HG03025 (cell line): Measurements from ENCODE around the gene DHX58.

Source experiments
- ATAC-seq: cut with Tn5 transposase; IDR thresholded peaks from one replicate; pipeline ENCODE4 v1.9.1; 2021; ENCODE audit warnings: mild to moderate bottlenecking, moderate library complexity; ENCODE audit not compliant: unreplicated experiment, low FRiP score

Gene DHX58

DNA sequence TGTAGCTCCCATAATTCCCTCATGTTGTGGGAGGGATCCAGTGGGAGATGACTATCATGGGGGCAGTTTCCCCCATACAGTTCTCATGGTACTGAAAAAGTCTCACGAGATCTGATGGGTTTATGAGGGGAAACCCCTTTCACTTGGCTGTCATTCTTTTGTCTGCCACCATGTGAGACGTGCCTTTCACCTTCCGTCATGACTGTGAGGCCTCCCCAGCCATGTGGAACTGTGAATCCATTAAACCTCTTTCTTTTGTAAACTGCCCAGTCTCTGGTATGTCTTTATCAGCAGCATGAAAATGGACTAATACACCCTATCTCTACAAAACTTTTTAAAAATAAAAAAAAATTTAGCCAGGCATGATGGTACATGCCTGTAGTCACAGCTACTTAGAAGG is 55.9 kb downstream of the DHX58 start:
- ATAC-seq: no peak

DNA sequence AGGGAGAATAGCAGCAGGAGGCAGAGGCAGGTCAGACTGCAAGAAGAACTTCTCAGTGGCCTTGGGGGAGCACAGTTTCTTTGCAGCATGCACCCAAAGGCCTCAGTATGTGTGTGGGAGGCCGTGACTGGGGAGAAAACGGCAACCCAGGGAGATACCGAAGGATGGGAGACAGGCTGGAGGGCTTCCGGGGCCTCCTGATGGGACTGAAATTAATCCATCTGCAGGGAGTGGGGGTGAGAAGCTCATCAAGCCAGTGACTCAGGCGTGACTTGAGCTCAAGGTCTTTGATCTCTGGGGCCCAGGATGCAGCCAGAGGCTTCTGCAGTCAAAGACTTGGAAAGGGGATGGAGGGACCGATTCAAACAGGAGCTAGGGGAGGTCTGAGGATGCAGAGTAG is 57.0 kb downstream of the DHX58 start:
- no peak for ATAC-seq

DNA sequence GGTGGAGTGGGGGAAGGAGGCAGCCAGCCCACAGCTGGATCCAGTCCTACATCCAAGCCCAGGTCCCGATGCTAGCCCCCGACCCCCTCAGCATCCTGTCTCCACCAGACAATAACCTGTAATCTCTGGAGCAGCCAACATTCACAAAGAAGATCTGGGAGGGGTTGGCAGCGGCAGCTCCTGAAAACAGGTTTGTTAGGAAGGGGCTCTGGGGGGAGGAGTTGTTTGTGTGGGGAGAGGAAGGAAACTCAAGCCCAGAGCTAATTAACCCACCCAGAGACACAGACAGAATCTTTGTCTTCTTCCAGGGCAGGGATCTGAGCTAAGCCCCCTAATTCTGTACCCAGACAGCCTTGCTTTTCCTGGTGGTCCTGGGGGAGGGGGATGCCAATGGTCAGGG is 57.5 kb downstream of the DHX58 start:
- ATAC-seq: no peak

DNA sequence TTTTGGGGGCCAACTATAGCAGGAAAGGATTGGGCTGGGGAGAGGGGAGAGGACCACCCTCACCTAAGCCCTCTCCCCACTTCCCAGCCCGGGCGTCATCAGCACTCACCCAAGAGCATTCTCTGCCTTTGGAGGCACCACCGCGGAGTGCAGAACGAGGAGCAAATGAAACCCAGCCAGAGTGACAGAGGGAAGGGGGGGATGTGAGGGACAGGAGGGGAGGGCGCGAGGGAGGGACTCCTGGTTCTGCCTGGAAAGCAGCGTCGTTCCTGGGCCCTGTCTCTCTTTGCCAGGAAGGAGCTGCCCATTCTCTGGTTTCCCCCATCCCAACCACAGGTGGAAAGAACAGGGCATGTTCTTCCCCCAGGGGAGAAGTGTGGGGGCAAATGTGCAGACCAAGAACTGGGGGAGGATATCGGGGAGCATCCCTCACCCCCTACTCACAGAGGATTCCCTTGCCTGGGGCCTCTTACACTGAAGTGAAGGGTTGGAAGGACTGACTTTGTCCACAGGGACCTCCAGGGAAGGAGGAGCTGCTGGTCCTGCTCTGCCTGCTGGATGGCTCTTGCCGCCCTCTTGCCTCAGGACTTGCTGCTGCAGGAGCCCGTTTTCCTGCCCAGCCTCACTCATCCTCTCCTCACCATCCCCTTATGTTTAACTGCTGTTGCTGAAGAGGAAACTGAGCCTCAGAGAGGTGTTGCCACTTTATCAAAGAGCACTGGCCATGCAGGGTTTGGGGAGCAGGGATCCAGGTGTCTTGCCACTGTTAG is 58.6 kb downstream of the DHX58 start:
- no peak for ATAC-seq

DNA sequence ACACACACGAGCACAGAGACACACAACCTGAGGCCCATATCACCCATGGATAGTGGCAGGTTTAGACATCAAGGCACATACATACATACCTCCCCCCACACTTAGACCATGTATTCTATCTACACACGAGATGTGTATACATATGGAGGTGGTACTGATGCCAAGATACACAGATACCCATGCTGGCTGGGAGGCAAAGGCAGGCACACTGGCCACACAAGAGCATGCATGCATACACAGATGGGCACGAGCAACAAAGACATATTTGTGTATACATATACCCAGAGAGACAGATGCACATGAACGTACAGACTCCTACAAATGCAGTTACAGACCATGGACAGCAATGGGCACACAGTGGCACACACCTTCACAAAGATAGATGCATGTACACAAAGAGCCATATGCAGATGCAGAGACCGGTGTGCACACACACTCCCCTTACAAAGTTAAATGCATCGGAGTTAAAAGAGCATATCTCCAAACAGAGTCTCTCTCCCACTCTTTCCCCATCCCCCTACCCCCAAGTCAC is 60.1 kb downstream of the DHX58 start:
- no peak for ATAC-seq

DNA sequence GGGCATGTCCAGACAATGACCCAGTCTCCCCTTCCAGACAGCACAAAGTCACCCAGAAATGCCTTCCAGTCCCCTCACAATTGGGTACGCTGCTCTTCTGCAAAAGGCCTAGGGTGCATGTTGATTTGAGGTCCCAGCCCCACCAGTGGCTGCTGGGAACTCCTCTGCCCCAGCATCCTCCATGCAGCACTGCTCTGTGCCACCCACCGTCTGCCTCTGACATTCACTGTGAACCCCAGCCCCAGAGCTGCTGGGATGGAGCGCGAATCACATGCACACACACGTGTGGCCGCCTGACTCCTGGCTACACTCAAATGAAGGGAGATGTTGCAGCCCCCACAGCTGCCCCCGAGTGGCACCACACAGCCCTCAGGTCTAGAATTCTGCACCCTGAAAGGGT is 60.9 kb downstream of the DHX58 start:
- ATAC-seq: no peak
